Tongue (tissue), 2 donors: ENCODE measurements around the gene AKIRIN2. TPM values are rescaled to one million over a fixed set of nuclear protein-coding genes. Genes with fewer than 3 reads are reported as not detected.
"Not testable (repeated sequence)": the region's sequence is repeated elsewhere in the genome, so short reads cannot be mapped to it uniquely, and the experiment has no call there.

Experiments
- DNase-seq: peaks from one replicate; pipeline ENCODE4 v3.0.0-alpha.2; 2015
- total RNA-seq: library from RNA; depleted of rRNA; stranded (reverse); fragments of >200 nt; gene quantifications from one replicate; pipeline ENCODE4 v1.2.3, GENCODE V29; 2014

AKIRIN2 gene
- total RNA-seq, 1 donor from 2014 or later: 26.4 TPM

DNA sequence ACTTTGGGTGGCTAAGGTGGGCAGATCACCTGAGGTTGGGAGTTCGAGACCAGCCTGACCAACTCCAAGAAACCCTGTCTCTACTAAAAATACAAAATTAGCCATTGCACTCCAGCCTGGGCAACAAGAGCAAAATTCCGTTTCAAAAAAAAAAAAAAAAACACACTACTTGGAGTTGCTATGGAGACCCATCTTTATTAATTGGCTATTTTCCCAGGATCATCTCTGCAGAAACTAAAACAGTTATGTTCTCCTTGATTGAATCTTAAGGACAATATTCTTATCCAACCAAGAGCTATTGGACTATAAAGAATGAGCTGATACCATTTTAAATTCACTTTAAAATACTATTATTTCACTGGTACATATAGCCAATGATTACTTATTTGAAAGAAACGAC lies 14.7 kb downstream of the AKIRIN2 start:
- DNase-seq: no peak

DNA sequence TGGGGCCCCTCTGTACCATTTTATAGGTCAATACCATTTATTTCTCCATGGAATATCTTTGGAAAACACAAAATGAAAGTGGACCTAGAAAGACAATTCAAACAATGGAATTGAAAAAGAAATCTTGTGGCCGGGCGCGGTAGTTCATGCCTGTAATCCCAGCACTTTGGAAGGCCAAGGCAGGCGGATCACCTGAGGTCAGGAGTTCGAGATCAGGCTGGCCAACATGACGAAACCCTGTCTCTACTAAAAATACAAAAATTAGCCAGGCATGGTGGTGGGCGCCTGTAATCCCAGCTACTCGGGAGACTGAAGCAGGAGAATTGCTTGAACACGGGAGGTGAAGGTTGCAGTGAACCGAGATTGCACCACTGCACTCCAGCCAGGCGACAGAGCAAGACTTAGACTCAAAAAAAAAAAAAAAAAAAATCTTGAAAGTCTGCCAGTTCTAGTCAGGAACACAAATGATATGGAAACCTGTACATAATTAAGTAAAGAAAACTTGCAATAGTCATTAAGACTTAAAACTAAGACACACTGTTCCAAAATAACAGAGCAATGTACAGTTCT lies 15.3 kb downstream of the AKIRIN2 start:
- not testable (repeated sequence) for DNase-seq

DNA sequence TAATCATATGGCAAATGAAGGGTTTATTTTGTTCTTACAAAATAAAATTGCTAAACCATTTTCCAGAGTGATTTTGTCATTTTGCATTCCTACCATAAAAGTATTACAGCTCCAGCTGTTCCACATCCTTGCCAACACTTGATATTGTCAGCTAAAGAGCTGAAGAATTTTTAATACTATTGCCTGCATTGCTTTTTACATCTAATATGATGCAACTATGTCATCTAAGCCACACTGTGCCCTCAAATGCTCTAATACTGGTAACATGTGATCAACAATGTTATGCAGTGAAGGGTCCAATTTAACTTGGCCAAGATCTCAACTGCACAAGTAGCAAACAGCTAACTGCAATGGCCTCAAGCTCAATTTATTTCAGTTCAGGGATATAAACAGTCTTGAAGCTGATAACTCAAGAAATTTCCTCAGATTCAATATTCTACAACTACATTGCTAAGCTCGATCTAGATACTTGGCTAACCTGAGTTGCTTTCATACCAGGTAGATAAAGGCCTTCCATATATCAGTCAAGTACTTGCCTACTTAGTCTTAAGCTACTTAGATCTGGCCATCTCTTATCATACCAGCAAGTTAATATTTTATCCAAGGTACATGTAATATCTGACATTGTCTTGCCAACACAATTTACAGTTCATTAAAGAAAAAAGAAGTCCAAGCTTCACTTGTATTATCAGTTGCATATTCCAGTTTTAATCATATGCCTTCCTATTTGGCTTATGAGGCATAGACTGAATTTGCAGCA lies 17.0 kb downstream of the AKIRIN2 start:
- no peak for DNase-seq

DNA sequence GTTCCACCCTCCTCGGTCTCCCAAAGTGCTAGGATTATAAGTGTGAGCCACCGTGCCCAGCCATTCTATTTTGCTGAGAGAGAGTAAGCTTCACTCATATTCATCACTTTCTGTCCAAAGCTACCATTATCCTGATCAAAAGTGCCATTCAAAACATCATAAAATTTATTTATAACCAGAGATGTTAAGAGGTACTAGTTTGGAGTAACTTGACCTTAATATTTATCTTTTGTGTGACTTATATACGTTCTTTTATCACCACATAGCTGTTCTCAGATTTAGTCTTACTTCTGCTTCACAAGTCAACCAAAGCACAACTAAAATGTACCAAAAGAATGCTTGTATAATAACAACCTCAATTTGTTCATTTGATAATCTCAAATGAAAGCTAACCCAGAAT lies 18.1 kb downstream of the AKIRIN2 start:
- no peak for DNase-seq

DNA sequence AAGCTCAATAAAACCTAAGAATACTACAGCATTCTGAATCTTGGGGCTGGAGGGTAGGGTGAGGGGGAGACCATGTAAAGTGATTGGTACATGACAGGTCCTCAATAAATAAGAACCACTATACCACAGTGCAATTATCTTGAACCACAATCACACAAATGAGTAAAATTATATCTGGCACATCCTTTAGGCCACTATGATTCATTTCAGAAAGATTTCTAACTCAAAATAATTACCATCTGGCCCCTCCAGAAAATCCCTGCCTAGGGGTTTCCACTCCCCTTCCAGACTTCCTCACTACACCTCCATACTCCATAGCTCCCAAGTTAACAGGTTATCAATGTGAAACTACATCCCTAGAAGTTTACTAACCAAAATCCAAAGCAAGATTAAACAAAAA lies 19.7 kb downstream of the AKIRIN2 start:
- no peak for DNase-seq

DNA sequence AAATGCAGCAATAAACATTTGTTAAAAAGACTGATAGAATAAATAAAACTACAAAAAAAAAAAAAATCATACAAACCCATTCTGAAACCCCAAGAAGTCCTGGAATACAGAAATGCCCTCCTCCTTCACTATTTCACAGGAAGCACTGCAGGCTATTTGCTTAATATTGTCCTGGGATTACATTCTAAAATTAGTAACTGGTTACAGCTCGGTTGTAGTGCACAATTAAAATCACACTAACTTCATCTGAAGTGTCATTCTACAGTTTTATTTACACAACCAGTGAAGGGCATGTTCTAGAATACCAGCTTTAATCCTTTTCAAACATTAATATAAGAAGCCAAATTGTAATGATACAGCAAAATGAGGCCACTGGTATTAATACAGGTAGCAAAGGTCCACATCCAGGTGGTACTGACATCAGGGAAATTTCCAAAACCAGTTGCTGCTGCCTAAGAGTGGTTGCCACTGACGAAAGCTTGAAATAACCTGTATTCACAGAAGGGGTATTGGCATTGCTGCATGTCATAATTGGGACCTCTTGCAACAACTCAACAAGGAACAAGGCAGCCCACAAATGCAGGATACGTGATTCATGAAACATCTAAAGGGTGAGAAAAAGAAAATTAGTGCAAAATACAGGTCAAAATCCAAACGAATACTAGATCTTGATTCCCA lies 26.9 kb downstream of the AKIRIN2 start:
- DNase-seq: peak; percentile 11

DNA sequence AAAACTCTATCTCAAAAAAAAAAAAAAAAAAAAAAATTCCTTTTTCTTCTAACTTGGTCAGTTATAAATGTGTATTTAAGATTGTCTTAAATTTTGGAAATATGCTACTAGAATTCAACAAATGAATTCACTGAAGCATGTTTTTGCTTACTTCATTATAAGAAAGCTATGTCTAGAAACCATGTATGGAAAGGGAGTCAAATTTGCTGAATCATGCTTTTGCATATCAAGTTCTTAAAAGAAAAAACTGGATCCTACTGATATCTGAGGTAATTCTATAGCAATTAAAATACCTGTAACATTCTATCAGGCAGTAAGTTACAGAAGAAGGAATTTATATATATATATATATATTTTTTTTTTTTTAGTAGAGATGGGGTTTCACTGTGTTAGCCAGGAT lies 27.7 kb downstream of the AKIRIN2 start:
- DNase-seq: no peak

DNA sequence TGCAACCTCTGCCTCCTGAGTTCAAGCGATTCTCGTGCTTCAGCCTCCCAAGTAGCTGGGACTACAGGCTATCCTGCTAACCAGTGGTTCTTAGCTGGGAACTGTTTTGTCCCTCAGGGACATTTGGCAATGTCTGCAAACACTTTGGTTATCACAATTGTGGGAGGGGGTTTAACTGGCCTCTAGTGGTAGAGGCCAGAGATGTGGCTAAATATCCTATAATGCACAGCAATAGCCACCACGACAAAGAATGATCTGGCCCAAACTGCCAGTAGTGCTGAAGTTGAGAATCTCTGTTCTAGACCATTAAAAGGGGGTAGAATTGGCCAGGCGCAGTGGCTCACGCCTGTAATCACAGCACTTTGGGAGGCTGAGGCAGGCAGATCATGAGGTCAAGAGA lies 28.8 kb downstream of the AKIRIN2 start:
- no peak for DNase-seq

DNA sequence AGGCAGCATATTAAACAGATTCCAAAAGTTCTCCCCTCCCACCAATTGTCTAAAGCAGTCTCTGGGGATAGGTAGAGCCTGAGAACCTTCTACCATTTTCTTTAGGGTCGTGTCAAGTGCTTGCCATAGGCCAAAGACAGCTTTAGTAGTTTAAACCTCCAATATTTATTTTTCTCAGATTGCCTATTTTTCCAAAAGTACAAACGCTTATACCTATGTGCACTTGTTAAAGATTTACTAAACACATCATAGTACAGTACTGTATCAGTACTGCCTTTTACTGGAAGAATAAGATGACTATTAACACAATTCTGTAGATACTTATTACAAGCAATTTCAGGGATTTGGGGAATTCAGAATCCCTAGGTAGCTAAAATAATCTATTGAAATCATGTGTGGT lies 29.4 kb downstream of the AKIRIN2 start:
- DNase-seq: no peak

DNA sequence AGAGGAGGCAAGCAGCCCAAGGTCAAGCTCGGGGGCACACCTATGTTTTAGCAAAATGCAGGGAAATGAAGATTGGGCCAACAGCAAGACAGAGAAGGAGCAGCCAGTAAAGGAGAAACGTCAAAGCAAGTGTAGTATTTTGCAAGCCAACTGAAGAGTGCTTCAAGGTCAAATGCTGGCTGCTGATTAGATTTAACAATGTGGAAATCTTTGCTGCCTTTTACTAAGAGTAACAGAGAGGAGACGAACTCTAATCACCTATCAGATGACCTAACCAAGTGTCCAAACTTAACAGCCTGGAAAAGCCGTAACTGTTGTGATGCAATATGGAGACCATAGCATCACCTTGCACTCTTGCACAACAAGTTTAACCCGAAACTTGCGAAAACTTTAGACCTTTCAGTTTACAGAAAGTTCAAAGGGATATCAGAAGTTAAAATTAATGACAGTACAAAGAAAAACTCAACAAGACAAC lies 30.4 kb downstream of the AKIRIN2 start:
- DNase-seq: no peak

DNA sequence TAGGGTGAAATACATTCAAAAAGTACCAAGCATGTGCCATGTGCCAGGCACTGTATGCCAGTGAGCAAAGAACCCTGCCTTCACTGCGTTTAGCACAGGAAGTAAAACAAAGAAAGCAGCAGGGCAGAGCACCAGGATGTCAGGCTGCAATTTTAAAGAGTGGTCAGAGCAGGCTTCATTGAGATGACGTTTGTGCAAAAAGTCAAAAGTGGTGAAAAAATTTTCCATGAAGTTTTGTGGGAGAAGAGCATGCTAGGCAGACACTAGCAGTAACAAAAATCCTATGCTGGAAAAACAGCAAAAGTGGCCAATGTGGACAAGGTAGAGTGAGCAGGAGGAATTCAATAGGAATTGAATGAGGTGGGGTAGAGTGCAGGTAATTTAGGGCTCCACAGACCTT lies 31.3 kb downstream of the AKIRIN2 start:
- no peak for DNase-seq

DNA sequence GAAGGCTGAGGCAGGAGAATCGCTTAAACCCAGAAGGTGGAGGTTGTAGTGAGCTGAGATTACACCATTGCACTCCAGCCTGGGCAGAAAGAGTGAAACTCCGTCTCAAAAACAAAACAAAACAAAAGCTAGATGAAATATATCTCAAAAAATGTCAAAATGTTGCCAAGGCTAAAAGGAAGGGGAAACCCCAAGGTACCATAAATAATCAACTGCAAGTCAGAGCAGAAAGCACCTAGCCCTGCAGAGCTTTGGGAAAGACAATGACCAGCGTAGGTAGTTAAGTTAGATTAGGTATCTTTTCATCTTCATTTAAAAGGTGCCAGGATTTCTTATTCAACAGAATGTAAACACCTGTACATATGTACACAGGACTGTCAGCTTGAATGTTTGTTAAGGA lies 33.0 kb downstream of the AKIRIN2 start:
- DNase-seq: no peak

DNA sequence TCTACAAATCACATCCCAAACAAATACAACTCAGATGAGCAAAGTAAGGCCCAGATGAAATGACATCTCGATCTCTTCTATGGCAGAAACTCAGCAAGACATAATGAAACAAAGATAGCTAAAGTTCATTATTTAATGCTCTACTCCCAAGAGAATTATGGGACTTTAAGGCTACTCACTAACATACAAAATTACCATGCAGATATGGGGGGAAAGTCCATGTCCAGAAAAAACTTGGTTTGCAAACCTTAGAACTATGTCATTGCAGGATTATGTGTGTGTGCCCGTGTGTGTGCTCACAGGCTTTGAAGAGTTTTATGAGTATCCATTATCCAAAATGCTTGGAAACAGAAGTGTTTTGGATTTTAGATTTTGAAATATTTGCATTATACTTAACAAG lies 34.0 kb downstream of the AKIRIN2 start:
- no peak for DNase-seq

DNA sequence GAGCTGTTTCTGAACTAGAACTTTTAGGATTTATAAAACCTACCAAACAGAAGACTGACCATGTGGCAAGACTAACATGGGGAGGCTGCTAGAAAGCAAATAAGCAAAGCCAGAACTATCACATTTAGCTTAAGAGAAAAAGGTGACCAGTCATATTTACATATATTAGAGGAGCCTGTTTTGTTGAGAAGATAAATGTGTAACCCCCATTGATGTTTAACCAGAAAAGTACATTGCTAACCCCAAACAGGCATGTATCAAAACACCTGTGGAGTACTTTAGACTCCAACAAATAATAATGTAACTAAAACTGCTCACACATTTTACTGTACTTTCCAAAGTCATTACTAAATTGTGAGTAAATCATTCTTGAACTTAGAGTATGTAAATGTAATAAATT lies 35.0 kb downstream of the AKIRIN2 start:
- no peak for DNase-seq

DNA sequence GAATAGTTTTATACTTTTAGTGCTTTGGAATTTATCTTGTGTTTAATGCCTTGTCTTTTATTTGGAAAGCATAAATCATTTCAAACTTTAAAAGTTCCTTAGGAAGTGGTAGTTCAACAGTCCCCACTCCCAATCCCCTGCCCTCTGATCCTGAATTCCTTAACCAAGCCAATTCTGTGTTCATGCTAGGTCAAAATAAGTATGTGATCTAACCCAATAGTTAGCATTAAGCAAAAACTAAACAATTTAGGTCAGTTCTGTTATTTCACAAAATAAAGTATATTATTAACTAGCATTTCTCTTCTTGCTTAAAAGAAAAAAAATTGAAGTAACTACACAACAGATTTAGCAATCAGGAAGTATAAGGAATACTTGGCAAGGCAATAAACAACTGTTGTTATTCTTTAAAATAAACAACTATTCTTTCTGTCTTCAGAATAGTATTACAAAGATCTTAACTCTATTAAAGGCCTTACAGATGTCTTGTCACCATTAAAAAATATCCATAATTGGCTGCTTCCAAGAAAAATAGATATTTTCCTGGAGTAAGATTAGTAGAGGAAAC lies 37.0 kb downstream of the AKIRIN2 start:
- DNase-seq: no peak

DNA sequence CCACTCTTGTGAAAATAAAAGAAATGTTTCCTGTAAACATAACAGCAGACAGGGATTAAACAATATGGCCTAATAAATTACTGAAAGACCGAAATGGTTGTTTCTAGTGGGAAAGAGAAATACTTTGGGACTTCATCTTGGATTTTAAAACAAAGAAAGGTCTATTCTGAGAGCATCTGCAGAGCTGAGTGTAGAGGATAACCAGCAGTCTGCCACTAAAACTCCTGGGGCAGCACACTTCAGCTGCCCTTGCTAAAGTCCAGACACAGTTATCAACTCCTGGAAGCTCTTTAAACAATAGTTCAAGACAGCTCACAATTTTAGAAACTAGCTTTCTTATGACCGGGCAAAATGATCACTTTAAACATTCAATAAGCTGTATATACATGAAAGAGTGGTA lies 38.6 kb downstream of the AKIRIN2 start:
- DNase-seq: peak; percentile 7

DNA sequence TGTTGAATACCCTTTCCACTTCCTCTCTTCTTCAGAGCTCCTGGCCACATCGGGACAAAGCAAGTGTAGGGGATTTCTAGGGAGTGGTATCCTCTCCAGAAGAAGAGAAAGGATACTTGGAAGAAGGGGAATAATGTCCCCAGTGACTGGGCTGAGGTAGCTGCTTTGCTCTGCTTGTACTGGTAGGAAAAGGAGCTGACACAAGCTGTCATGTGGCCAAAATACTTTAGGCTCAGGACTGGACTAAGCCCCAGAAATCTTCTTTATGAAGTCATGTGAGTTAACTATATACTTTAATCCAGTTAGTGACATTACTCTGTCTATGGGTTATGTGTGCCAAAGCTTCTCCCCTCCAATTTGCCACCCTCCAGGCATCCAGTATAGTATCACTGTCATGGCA lies 40.5 kb downstream of the AKIRIN2 start:
- DNase-seq: no peak

DNA sequence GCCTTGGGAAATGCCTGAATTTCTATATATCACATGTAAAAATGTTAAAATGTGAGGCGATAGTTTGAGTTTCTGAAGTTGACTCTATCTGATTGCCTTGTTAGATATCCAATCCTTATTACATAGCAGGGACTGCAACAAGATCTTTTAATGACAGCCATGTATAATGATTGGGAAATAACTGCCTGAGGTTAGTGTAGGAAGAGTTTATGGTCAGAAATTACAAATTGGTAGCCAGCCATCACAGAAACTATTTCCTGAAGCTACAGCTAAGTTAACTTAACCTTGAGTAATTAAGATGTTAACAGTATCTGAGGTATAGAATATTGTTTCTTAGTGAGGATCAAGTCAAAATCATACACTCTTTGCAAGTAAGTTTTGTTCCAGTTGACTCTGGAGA lies 41.0 kb downstream of the AKIRIN2 start:
- no peak for DNase-seq

DNA sequence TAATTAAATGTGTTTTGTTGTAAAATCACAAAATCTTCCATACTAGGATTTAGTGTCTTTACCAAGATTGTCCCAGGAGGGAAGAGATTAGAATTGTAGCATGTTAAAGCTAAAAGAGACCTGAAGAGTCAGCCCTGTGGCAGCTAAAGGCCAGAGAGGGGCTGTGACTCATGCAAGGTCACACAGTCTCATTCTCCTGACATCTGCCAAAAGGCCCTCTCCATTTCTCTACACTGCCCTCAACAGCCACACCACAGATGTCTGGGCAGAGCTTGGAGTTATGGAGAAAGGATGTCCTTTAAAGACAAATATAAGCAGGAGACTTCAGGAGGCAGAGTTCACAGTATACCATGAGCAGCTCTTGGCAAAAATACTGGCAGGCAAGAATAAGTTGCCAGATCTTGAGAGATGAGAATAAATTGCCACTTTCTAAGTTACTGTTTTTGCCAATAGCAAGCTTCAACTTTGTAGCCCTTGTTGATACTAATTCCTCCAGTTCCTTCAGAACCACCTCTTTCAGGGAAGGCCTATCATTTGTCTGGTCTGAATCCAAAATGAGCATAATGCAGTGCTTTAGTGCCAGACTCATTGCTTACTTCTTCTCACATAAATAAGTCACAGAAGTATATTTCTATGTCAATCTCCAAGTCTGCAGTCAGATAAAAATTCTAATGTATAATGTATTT lies 41.7 kb downstream of the AKIRIN2 start:
- no peak for DNase-seq

DNA sequence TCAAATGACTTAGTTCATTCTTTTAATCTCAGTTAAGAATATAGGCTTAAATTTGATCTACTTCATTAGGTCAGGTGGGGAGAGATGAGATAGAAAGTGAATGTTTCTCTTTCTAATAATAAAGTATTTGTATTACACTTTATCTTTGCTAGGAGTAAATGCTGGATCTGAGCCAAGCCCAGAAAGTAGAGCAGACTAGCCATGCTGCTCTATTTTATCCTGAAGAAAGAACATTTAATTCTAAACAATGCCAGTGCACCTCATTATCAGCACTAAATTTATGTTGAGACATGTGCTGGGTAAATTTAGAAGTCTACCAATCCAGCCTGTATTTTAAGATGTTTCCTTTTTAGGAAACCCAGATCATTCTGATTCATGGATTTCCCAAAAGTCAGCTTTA lies 43.5 kb downstream of the AKIRIN2 start:
- no peak for DNase-seq

DNA sequence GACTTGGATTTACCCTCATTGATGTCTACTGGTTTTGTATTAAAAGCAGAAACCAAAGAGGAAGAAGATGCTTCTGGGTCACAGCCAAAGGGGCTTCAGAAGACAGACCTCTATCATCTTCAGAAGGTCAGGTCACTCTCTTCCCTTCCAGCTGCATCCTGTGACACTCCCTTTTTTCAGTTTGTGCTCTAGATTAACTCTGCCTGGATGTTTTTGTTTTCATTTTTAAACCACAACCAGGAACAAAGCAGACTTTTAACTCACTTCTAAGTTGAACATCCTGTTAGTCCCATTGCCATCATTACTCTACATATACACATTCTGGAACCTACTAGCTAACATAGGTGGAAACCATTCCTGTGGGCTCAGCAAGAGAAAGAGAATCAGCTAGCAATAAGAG lies 45.2 kb downstream of the AKIRIN2 start:
- no peak for DNase-seq

DNA sequence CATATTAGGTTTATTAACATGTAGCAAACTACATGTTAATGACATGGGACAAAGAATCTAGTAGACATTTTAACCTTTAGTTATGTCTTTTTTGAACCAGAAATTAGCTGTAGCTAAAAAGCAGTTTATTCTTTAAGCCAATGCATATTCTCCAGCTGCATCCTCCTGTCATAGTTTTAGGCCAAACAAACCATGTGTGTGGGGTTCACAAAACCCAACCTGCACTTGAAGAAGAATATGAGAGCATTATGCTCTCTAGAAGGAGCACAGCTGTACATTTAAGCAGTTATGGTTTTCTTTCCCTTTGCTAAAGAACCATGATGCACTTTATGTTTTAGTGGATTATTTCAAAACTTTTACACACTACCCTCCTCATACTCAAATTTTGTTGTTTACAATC lies 46.2 kb downstream of the AKIRIN2 start:
- no peak for DNase-seq
